DND-41 (cell line): ENCODE results near the gene NNMT.

Experiments
- EZH2 ChIP-seq: IDR thresholded peaks from 3 replicates; pipeline ENCODE4 v1.6.1; 2012; ENCODE audit warnings: borderline replicate concordance, low read depth, mild to moderate bottlenecking, moderate library complexity, low read length, inconsistent platforms; ENCODE audit not compliant: severe bottlenecking
- TF ChIP-seq, protein P1 (sequence below): IDR thresholded peaks from 2 replicates; pipeline ENCODE4 v1.5.1; 2012; ENCODE audit warnings: borderline replicate concordance, low read length, moderate library complexity, mild to moderate bottlenecking; ENCODE audit not compliant: poor library complexity, severe bottlenecking; ENCODE audit errors: extremely low read depth

DNA sequence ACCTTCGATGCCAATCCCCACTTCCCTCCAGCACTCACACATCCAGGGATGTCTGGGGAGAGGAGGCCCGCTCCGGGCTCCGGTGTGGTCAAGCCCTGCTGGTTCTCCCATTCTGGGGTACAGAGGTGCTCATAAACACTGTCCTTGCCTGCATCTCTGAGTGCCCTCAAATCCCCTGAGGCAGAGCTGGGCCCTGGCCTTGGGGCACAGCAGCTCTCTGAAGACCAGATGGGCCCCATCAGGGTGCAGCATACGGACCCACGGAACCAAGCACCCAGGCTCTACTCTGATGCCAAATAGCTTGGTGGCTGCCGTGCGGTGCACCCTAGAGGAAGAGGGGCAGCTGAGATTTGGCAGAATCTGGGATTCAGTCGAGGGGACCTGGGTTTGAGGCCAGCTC lies 35.7 kb upstream of the NNMT start:
- TF ChIP-seq, protein P1, sequence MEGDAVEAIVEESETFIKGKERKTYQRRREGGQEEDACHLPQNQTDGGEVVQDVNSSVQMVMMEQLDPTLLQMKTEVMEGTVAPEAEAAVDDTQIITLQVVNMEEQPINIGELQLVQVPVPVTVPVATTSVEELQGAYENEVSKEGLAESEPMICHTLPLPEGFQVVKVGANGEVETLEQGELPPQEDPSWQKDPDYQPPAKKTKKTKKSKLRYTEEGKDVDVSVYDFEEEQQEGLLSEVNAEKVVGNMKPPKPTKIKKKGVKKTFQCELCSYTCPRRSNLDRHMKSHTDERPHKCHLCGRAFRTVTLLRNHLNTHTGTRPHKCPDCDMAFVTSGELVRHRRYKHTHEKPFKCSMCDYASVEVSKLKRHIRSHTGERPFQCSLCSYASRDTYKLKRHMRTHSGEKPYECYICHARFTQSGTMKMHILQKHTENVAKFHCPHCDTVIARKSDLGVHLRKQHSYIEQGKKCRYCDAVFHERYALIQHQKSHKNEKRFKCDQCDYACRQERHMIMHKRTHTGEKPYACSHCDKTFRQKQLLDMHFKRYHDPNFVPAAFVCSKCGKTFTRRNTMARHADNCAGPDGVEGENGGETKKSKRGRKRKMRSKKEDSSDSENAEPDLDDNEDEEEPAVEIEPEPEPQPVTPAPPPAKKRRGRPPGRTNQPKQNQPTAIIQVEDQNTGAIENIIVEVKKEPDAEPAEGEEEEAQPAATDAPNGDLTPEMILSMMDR: no peak
- TF ChIP-seq EZH2: no peak
